CD4-positive, alpha-beta T cell (primary cell): Measurements from ENCODE around the gene CCND1. TPM values are rescaled to one million over a fixed set of nuclear protein-coding genes. Genes with fewer than 3 reads are reported as not detected.

ENCODE experiments used
- ATAC-seq: fragments of 200-7000 bp; cut with Tn5 transposase; one replicate; pipeline ENCODE4 v1.10.0; 2022; ENCODE audit warnings: mild to moderate bottlenecking; ENCODE audit not compliant: poor library complexity
- CTCF ChIA-PET: fragments of 350-600 bp; sonication (Branson Sonifier 250); formaldehyde crosslinking; loops from one replicate; lab custom pipeline; 2021; ENCODE audit warnings: antibody characterized with exemption, inconsistent platforms; lab: Charles Lee
- POLR2A ChIA-PET: fragments of 350-600 bp; sonication (Branson Sonifier 250); formaldehyde crosslinking; loops from one replicate; lab custom pipeline; 2021; ENCODE audit warnings: antibody characterized with exemption, inconsistent platforms; lab: Charles Lee
- DNase-seq, 14 experiments: peaks; one replicate each; pipeline ENCODE4 v3.0.0-alpha.2; 2013 to 2020; ENCODE audit warnings: mixed read lengths in 2 of 14
- H3K27ac ChIP-seq, 2 donors: one replicate each; pipeline versions ENCODE4 v1.5.1 to v1.7.0; 2013; ENCODE audit warnings: low read length in 2 of 2, low read depth in 1 of 2, mild to moderate bottlenecking in 1 of 2
- H3K27me3 ChIP-seq, 2 experiments: 1 replicate in 1 of 2; 2 replicates in 1 of 2; pipeline versions ENCODE4 v1.6.1 to v1.7.0; 2013; ENCODE audit warnings: low read length in 2 of 2, control low read depth in 1 of 2, mild to moderate bottlenecking in 1 of 2, moderate library complexity in 1 of 2; ENCODE audit not compliant: insufficient read depth in 2 of 2, control insufficient read depth in 1 of 2
- H3K36me3 ChIP-seq: one replicate; pipeline ENCODE4 v1.6.1; 2013; ENCODE audit warnings: low read length, control low read depth; ENCODE audit not compliant: insufficient read depth
- H3K4me1 ChIP-seq: one replicate; pipeline ENCODE4 v1.6.1; 2013; ENCODE audit warnings: low read length, control low read depth; ENCODE audit not compliant: insufficient read depth
- H3K4me3 ChIP-seq: one replicate; pipeline ENCODE4 v1.5.1; 2013; ENCODE audit warnings: mild to moderate bottlenecking, low read length, moderate library complexity
- H3K9me3 ChIP-seq, 2 experiments: 1 replicate in 1 of 2; 2 replicates in 1 of 2; pipeline versions ENCODE4 v1.6.1 to v1.7.0; 2013; ENCODE audit warnings: low read length in 2 of 2, mild to moderate bottlenecking in 2 of 2, control low read depth in 1 of 2, moderate library complexity in 1 of 2; ENCODE audit not compliant: control insufficient read depth in 1 of 2, insufficient read depth in 1 of 2
- H3K27ac Mint-ChIP-seq: one replicate; pipeline ENCODE4 v1.8.0; 2020; ENCODE audit warnings: mixed read lengths
- H3K27me3 Mint-ChIP-seq: one replicate; pipeline ENCODE4 v1.8.0; 2021; ENCODE audit warnings: mixed read lengths
- H3K36me3 Mint-ChIP-seq: one replicate; pipeline ENCODE4 v1.8.0; 2021; ENCODE audit warnings: low read depth, mixed read lengths
- H3K4me1 Mint-ChIP-seq: one replicate; pipeline ENCODE4 v1.8.0; 2021; ENCODE audit warnings: low read depth, mixed read lengths
- H3K4me3 Mint-ChIP-seq: one replicate; pipeline ENCODE4 v1.8.0; 2020; ENCODE audit warnings: mild to moderate bottlenecking, mixed read lengths
- H3K9me3 Mint-ChIP-seq: one replicate; pipeline ENCODE4 v1.8.0; 2020; ENCODE audit warnings: mixed read lengths
- intact Hi-C, 2 experiments: fragments of 100-400 bp; cut with DNase I in 1 of 2; cut with micrococcal nuclease in 1 of 2; formaldehyde crosslinking; loops; one replicate each; pipeline versions ENCODE4 v1.15.1 to v1.9.0; 2023 to 2025; cut with DNase I, micrococcal nuclease
- total RNA-seq, 174 experiments: library from RNA in 2 of 174; stranded (reverse) in 2 of 174; gene quantifications; one replicate each; pipeline ENCODE4 v1.2.3 and lab custom pipeline; 2021 to 2026
- TF ChIP-seq, protein P1 (sequence below): fragments of 200-600 bp; IDR thresholded peaks from one replicate; pipeline ENCODE4 v1.8.0; 2022; ENCODE audit warnings: antibody characterized with exemption, mild to moderate bottlenecking

Gene CCND1
- total RNA-seq, 2 experiments from 2014 or later: 1.7 to 2.4 TPM

DNA sequence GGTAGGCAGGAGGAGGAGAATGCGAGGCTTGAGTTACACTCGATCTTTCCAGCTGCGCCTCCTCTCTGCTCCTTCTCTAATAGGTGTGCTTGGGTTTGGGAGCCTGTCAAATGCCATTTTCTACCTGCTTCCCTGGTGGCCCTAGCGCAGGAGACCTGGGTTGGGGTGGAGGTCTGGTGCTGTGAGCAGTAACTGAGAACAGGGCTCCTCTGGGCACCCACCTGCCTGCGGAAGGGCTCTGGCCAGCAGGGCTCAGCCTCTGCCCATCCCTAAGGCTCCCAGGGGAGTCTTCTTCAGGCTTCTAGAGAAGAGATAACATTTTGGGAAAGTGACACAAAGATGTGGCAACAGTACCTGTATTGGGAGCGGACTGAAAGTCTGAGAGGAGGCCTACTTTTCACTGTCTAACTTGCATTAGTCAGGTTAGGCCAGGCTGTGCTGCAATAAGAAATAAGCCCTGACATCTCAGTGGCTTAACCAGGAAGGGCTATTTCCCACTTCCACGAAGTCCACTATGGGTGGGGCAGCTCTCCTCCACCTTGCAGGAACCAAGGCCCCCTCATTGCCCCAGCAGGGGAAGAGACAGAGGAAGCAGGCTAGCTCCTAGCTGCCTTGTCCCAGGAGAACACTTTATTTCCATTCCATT is 41.8 kb downstream of the CCND1 start:
- no peak overlapping the region for H3K4me3 ChIP-seq
- peaks cover 10% of the 10 kb centered on the region for H3K27me3 Mint-ChIP-seq
- peaks cover 0 to 11% of the 10 kb centered on the region in 2 experiments for H3K9me3 ChIP-seq
- intact Hi-C loops: no loop called here
- no peak for ATAC-seq
- H3K27me3 ChIP-seq: peaks cover 9 to 10% of the 10 kb centered on the region in 2 experiments
- H3K9me3 Mint-ChIP-seq: no peaks in the 10 kb centered on the region
- H3K27ac ChIP-seq: no peak overlapping the region
- POLR2A ChIA-PET: no interaction called here
- H3K36me3 Mint-ChIP-seq: no peaks in the 10 kb centered on the region
- H3K4me1 Mint-ChIP-seq: peaks cover 5% of the 10 kb centered on the region
- CTCF ChIA-PET: no interaction called here
- no peak overlapping the region for H3K27ac Mint-ChIP-seq
- TF ChIP-seq, protein P1, sequence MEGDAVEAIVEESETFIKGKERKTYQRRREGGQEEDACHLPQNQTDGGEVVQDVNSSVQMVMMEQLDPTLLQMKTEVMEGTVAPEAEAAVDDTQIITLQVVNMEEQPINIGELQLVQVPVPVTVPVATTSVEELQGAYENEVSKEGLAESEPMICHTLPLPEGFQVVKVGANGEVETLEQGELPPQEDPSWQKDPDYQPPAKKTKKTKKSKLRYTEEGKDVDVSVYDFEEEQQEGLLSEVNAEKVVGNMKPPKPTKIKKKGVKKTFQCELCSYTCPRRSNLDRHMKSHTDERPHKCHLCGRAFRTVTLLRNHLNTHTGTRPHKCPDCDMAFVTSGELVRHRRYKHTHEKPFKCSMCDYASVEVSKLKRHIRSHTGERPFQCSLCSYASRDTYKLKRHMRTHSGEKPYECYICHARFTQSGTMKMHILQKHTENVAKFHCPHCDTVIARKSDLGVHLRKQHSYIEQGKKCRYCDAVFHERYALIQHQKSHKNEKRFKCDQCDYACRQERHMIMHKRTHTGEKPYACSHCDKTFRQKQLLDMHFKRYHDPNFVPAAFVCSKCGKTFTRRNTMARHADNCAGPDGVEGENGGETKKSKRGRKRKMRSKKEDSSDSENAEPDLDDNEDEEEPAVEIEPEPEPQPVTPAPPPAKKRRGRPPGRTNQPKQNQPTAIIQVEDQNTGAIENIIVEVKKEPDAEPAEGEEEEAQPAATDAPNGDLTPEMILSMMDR: no peak
- H3K4me1 ChIP-seq: peaks cover 9% of the 10 kb centered on the region
- H3K36me3 ChIP-seq: no peaks in the 10 kb centered on the region
- no peak overlapping the region for H3K4me3 Mint-ChIP-seq
- DNase-seq: no peak

DNA sequence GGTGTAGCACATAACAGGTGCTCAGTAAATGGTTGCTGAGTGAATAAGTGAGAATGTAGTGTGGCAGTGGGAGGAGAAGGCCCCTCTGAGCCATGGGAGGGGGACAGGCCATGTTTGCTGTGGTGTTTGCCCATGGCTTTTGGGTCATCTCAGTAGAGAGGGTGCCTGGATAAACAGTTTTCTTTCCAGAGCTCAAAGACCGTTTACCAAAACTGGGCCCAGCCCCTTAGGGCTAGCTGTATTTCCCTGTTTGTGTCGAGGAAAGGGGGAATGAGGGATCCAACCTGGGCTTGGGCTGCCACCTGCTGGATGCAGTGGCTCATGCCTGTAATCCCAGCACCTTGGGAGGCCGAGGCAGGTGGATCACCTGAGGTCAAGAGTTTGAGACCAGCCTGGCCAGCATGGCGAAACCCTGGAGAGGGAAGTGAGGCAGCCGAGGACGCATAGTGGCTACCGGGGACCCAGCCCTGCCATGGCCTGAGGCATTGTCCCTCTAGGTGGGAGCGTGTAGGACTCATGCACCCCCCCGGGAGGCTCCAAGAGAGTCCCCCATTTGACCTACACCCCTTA is 42.9 kb downstream of the CCND1 start:
- peaks cover 0 to 11% of the 10 kb centered on the region in 2 experiments for H3K9me3 ChIP-seq
- DNase-seq (no peak), ATAC-seq (no peak)
- peaks cover 9 to 14% of the 10 kb centered on the region in 2 experiments for H3K27me3 ChIP-seq
- Mint-ChIP-seq H3K36me3 (no peaks in the 10 kb centered on the region), H3K27me3 (peaks cover 20% of the 10 kb centered on the region), H3K4me3 (no peak overlapping the region), H3K27ac (no peak overlapping the region), H3K4me1 (peaks cover 5% of the 10 kb centered on the region), H3K9me3 (no peaks in the 10 kb centered on the region)
- no peaks in the 10 kb centered on the region for H3K36me3 ChIP-seq
- TF ChIP-seq, protein P1: no peak
- POLR2A ChIA-PET: no interaction called here
- H3K4me3 ChIP-seq: no peak overlapping the region
- CTCF ChIA-PET: no interaction called here
- peaks cover 9% of the 10 kb centered on the region for H3K4me1 ChIP-seq
- H3K27ac ChIP-seq: no peak overlapping the region
- intact Hi-C loops: no loop called here

DNA sequence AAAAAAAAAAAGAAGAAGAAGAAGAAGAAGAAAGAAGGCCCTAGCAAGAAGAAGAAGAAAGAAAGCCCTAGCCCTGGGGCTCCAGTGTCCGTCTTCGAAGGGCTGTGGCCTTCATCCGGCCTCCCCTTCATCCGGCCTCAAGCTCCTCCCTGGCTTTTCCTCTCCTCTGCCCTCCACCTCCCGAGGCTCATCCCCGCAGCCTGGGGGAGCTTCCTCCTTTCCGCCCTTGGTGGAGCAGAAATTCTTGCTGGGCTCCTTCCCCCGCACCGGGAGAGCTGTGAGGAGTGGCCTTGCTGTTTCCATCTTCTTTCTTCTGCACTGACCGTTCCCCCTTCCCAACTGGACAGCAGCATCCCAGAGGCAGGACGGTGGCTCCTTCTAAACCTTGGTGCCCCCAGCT is 43.7 kb downstream of the CCND1 start:
- Histone ChIP-seq H3K4me3 (no peak overlapping the region), H3K9me3 (peaks cover 0 to 11% of the 10 kb centered on the region in 2 experiments), H3K27me3 (peaks cover 9 to 14% of the 10 kb centered on the region in 2 experiments), H3K4me1 (peaks cover 9% of the 10 kb centered on the region), H3K36me3 (no peaks in the 10 kb centered on the region), H3K27ac (no peak overlapping the region)
- Mint-ChIP-seq H3K27ac (no peak overlapping the region), H3K4me3 (no peak overlapping the region), H3K36me3 (no peaks in the 10 kb centered on the region), H3K27me3 (peaks cover 23% of the 10 kb centered on the region), H3K9me3 (no peaks in the 10 kb centered on the region), H3K4me1 (peaks cover 5% of the 10 kb centered on the region)
- TF ChIP-seq, protein P1: no peak
- DNase-seq (no peak), ATAC-seq (no peak)
- CTCF ChIA-PET: interaction anchor here (0.7 kb wide), 1 partner anchor 176 kb away, joined by 3 read pairs; no protein-coding TSS in a partner anchor
- intact Hi-C loops: loop anchor here in 1 of 2 experiments (5.0 kb wide), 1 partner anchor 513 kb away; no protein-coding TSS in a partner anchor
- POLR2A ChIA-PET: interaction anchor here (0.6 kb wide), 1 partner anchor 9 kb away, joined by 3 read pairs; the partner anchor contains the start of gene LTO1
